ENCODE measurements around the gene PTPRE. TPM values are rescaled to one million over a fixed set of nuclear protein-coding genes. Genes with fewer than 3 reads are reported as not detected.

Gene PTPRE
- total RNA-seq, 1 donor from 2014 or later = 1.2 TPM

- Mint-ChIP-seq H3K36me3 (ENCODE audit: unreplicated experiment) (no peaks in the 10 kb centered on the region), H3K27me3 (ENCODE audit: unreplicated experiment) (peaks cover 9% of the 10 kb centered on the region), H3K4me3 (ENCODE audit: unreplicated experiment) (no peak overlapping the region), H3K4me1 (ENCODE audit: unreplicated experiment) (peaks cover 4% of the 10 kb centered on the region), H3K27ac (ENCODE audit: unreplicated experiment) (no peak overlapping the region), H3K9me3 (ENCODE audit: unreplicated experiment) (no peaks in the 10 kb centered on the region)
- no peak for TF ChIP-seq CTCF (IDR thresholded peaks at IDR 0.05)
- peak; percentile 57 for DNase-seq (ENCODE audit: extremely low spot score, unreplicated experiment)
Observed at GRCh38 chr10:127890832-127891334, 16.0 kb upstream of the PTPRE start.

GRCh38 chr10:127892743-127893142 is 14.2 kb upstream of the PTPRE start, which contains the start of gene CLRN3:
Gene CLRN3 (minus strand): TSS chr10:127892941. CDS start chr10:127892784, 157 bp downstream.
- Mint-ChIP-seq H3K27ac (ENCODE audit: unreplicated experiment) (no peak within 1 kb of the TSS), H3K27me3 (ENCODE audit: unreplicated experiment) (peaks cover 9% of the 10 kb centered on the region), H3K4me3 (ENCODE audit: unreplicated experiment) (no peak within 1 kb of the TSS), H3K36me3 (ENCODE audit: unreplicated experiment) (no peaks in the 10 kb centered on the region), H3K4me1 (ENCODE audit: unreplicated experiment) (peaks cover 4% of the 10 kb centered on the region), H3K9me3 (ENCODE audit: unreplicated experiment) (no peaks in the 10 kb centered on the region)
- no peak for TF ChIP-seq CTCF (IDR thresholded peaks at IDR 0.05)
- DNase-seq (ENCODE audit: extremely low spot score, unreplicated experiment) = no peak

GRCh38 chr10:127894146-127894545 is 12.8 kb upstream of the PTPRE start:
- no peaks in the 10 kb centered on the region for H3K36me3 Mint-ChIP-seq (ENCODE audit: unreplicated experiment)

GRCh38 chr10:127896590-127896989 is 10.3 kb upstream of the PTPRE start:
- no peaks in the 10 kb centered on the region for H3K4me1 Mint-ChIP-seq (ENCODE audit: unreplicated experiment)
- H3K27me3 Mint-ChIP-seq (ENCODE audit: unreplicated experiment) = peaks cover 27% of the 10 kb centered on the region
- no peak overlapping the region for H3K4me3 Mint-ChIP-seq (ENCODE audit: unreplicated experiment)
- no peaks in the 10 kb centered on the region for H3K36me3 Mint-ChIP-seq (ENCODE audit: unreplicated experiment)
- no peak for DNase-seq (ENCODE audit: extremely low spot score, unreplicated experiment)
- no peak for TF ChIP-seq CTCF (IDR thresholded peaks at IDR 0.05)
- H3K9me3 Mint-ChIP-seq (ENCODE audit: unreplicated experiment) = no peaks in the 10 kb centered on the region
- no peak overlapping the region for H3K27ac Mint-ChIP-seq (ENCODE audit: unreplicated experiment)

More at GRCh38 chr10:127894146-127894545, 12.8 kb upstream of the PTPRE start:
- H3K4me3 Mint-ChIP-seq (ENCODE audit: unreplicated experiment) = no peak overlapping the region
- H3K27me3 Mint-ChIP-seq (ENCODE audit: unreplicated experiment) = peaks cover 14% of the 10 kb centered on the region
- no peaks in the 10 kb centered on the region for H3K9me3 Mint-ChIP-seq (ENCODE audit: unreplicated experiment)
- peaks cover 4% of the 10 kb centered on the region for H3K4me1 Mint-ChIP-seq (ENCODE audit: unreplicated experiment)
- H3K27ac Mint-ChIP-seq (ENCODE audit: unreplicated experiment) = no peak overlapping the region
- no peak for DNase-seq (ENCODE audit: extremely low spot score, unreplicated experiment)
- TF ChIP-seq CTCF (IDR thresholded peaks at IDR 0.05) = no peak

GRCh38 chr10:127897177-127897576 is 9.7 kb upstream of the PTPRE start:
- Mint-ChIP-seq H3K27ac (ENCODE audit: unreplicated experiment) (no peak overlapping the region), H3K4me1 (ENCODE audit: unreplicated experiment) (no peaks in the 10 kb centered on the region), H3K9me3 (ENCODE audit: unreplicated experiment) (no peaks in the 10 kb centered on the region), H3K27me3 (ENCODE audit: unreplicated experiment) (peaks cover 27% of the 10 kb centered on the region), H3K4me3 (ENCODE audit: unreplicated experiment) (no peak overlapping the region), H3K36me3 (ENCODE audit: unreplicated experiment) (no peaks in the 10 kb centered on the region)
- DNase-seq (ENCODE audit: extremely low spot score, unreplicated experiment) = no peak
- TF ChIP-seq CTCF (IDR thresholded peaks at IDR 0.05) = no peak

Measured in osteocyte (in vitro differentiated cells).